Measurements from ENCODE around the gene DHH. TPM values are rescaled to one million over a fixed set of nuclear protein-coding genes. Genes with fewer than 3 reads are reported as not detected.

DHH gene
- total RNA-seq, 2 experiments from 2014 or later, result not detected

- POLR2A ChIA-PET, result no interaction called here
- CTCF ChIA-PET, result no interaction called here
Measured at GRCh38 chr12:49051777-49052438, 42.7 kb downstream of the DHH start.

GRCh38 chr12:49051373-49051764 is 43.2 kb downstream of the DHH start:
- intact Hi-C loops (cut with DNase I, micrococcal nuclease), result no loop called here
- Mint-ChIP-seq H3K36me3 (ENCODE audit: low read depth) (peaks cover 54% of the 10 kb centered on the region), H3K4me3 (no peak overlapping the region), H3K4me1 (peaks cover 18% of the 10 kb centered on the region), H3K27me3 (no peaks in the 10 kb centered on the region), H3K27ac (no peak overlapping the region), H3K9me3 (ENCODE audit: low read depth) (no peaks in the 10 kb centered on the region)
- DNase-seq, result no peak
- no peak for ATAC-seq
- CTCF ChIA-PET, result interaction anchor here (0.8 to 1.2 kb wide), 2 partner anchors 13 to 32 kb away, joined by 4 to 5 read pairs; no protein-coding TSS in a partner anchor
- POLR2A ChIA-PET, result no interaction called here

More at GRCh38 chr12:49051777-49052438, 42.7 kb downstream of the DHH start:
- H3K27me3 Mint-ChIP-seq, result no peaks in the 10 kb centered on the region
- intact Hi-C loops (cut with DNase I, micrococcal nuclease), result no loop called here
- DNase-seq, result no peak
- ATAC-seq, result no peak
- H3K36me3 Mint-ChIP-seq (ENCODE audit: low read depth), result peaks cover 52% of the 10 kb centered on the region
- no peak overlapping the region for H3K27ac Mint-ChIP-seq
- peaks cover 23% of the 10 kb centered on the region for H3K4me1 Mint-ChIP-seq
- H3K4me3 Mint-ChIP-seq, result no peak overlapping the region
- H3K9me3 Mint-ChIP-seq (ENCODE audit: low read depth), result no peaks in the 10 kb centered on the region

- ChIA-PET POLR2A (interaction anchor here (0.6 kb wide), 1 partner anchor 31 kb away, joined by 3 read pairs; no protein-coding TSS in a partner anchor), CTCF (interaction anchor here (0.6 to 1.2 kb wide), 3 partner anchors 13 to 43 kb away, joined by 4 to 5 read pairs (median 5); no protein-coding TSS in a partner anchor)
- no peaks in the 10 kb centered on the region for H3K9me3 Mint-ChIP-seq (ENCODE audit: low read depth)
- H3K4me3 Mint-ChIP-seq, result no peak overlapping the region
- peaks cover 57% of the 10 kb centered on the region for H3K36me3 Mint-ChIP-seq (ENCODE audit: low read depth)
- no peaks in the 10 kb centered on the region for H3K27me3 Mint-ChIP-seq
- no peak overlapping the region for H3K27ac Mint-ChIP-seq
- intact Hi-C loops (cut with DNase I, micrococcal nuclease), result no loop called here
- no peak for DNase-seq
- H3K4me1 Mint-ChIP-seq, result peaks cover 11% of the 10 kb centered on the region
- no peak for ATAC-seq
Measured at GRCh38 chr12:49050507-49051372, 43.9 kb downstream of the DHH start.

- Mint-ChIP-seq H3K27me3 (no peaks in the 10 kb centered on the region), H3K36me3 (ENCODE audit: low read depth) (peaks cover 53% of the 10 kb centered on the region), H3K27ac (no peak overlapping the region), H3K4me1 (peaks cover 2% of the 10 kb centered on the region), H3K4me3 (no peak overlapping the region), H3K9me3 (ENCODE audit: low read depth) (no peaks in the 10 kb centered on the region)
- POLR2A ChIA-PET, result interaction anchor here (0.7 kb wide), 1 partner anchor 56 kb away, joined by 3 read pairs; no protein-coding TSS in a partner anchor
- DNase-seq, result no peak
- ATAC-seq, result no peak
- CTCF ChIA-PET, result interaction anchor here (0.7 to 1.4 kb wide), 2 partner anchors 35 to 44 kb away, joined by 3 read pairs; no protein-coding TSS in a partner anchor
- intact Hi-C loops (cut with DNase I, micrococcal nuclease), result no loop called here
Measured at GRCh38 chr12:49049566-49050224, 44.9 kb downstream of the DHH start.

GRCh38 chr12:49048953-49049352 is 45.6 kb downstream of the DHH start:
- CTCF ChIA-PET, result interaction anchor here (0.7 to 1.5 kb wide), 7 partner anchors 10 to 61 kb away, joined by 3 to 8 read pairs (median 4); no protein-coding TSS in a partner anchor
- peaks cover 56% of the 10 kb centered on the region for H3K36me3 Mint-ChIP-seq (ENCODE audit: low read depth)

GRCh38 chr12:49046129-49046895 is 48.3 kb downstream of the DHH start:
- peaks cover 56% of the 10 kb centered on the region for H3K36me3 Mint-ChIP-seq (ENCODE audit: low read depth)
- H3K27me3 Mint-ChIP-seq, result no peaks in the 10 kb centered on the region
- CTCF ChIA-PET, result interaction anchor here (0.6 to 1.7 kb wide), 7 partner anchors 17 to 1118 kb away, joined by 3 to 7 read pairs (median 3); no protein-coding TSS in a partner anchor
- intact Hi-C loops (cut with DNase I, micrococcal nuclease), result no loop called here
- ATAC-seq, result no peak
- DNase-seq, result no peak
- H3K27ac Mint-ChIP-seq, result no peak overlapping the region
- H3K9me3 Mint-ChIP-seq (ENCODE audit: low read depth), result no peaks in the 10 kb centered on the region
- H3K4me1 Mint-ChIP-seq, result peaks cover 2% of the 10 kb centered on the region
- no peak overlapping the region for H3K4me3 Mint-ChIP-seq
- POLR2A ChIA-PET, result no interaction called here

More at GRCh38 chr12:49048953-49049352, 45.6 kb downstream of the DHH start:
- Mint-ChIP-seq H3K9me3 (ENCODE audit: low read depth) (no peaks in the 10 kb centered on the region), H3K27ac (no peak overlapping the region), H3K27me3 (no peaks in the 10 kb centered on the region), H3K4me3 (no peak overlapping the region), H3K4me1 (peaks cover 1% of the 10 kb centered on the region)
- intact Hi-C loops (cut with DNase I, micrococcal nuclease), result no loop called here
- ATAC-seq (no peak), DNase-seq (no peak)
- POLR2A ChIA-PET, result no interaction called here

GRCh38 chr12:49044660-49045059 is 49.9 kb downstream of the DHH start:
- Mint-ChIP-seq H3K4me1 (peaks cover 2% of the 10 kb centered on the region), H3K36me3 (ENCODE audit: low read depth) (peaks cover 61% of the 10 kb centered on the region), H3K27ac (no peak overlapping the region), H3K9me3 (ENCODE audit: low read depth) (no peaks in the 10 kb centered on the region), H3K4me3 (no peak overlapping the region), H3K27me3 (no peaks in the 10 kb centered on the region)
- ATAC-seq (no peak), DNase-seq (no peak)
- ChIA-PET CTCF (interaction anchor here (0.6 to 3.9 kb wide), 18 partner anchors 11 to 220 kb away, joined by 3 to 27 read pairs (median 6); no protein-coding TSS in a partner anchor), POLR2A (no interaction called here)
- intact Hi-C loops (cut with DNase I, micrococcal nuclease), result loop anchor here in 1 of 2 experiments (1.0 kb wide), 1 partner anchor 48 kb away; no protein-coding TSS in a partner anchor

GRCh38 chr12:49043856-49044258 is 50.7 kb downstream of the DHH start:
- POLR2A ChIA-PET, result interaction anchor here (0.6 kb wide), 1 partner anchor 98 kb away, joined by 3 read pairs; no protein-coding TSS in a partner anchor
- CTCF ChIA-PET, result interaction anchor here (0.6 to 3.9 kb wide), 31 partner anchors 10 to 253 kb away, joined by 3 to 27 read pairs (median 4); partner anchors contain the start of gene LMBR1L
- Mint-ChIP-seq H3K9me3 (ENCODE audit: low read depth) (no peaks in the 10 kb centered on the region), H3K36me3 (ENCODE audit: low read depth) (peaks cover 64% of the 10 kb centered on the region), H3K4me1 (peaks cover 2% of the 10 kb centered on the region), H3K4me3 (no peak overlapping the region), H3K27ac (no peak overlapping the region), H3K27me3 (no peaks in the 10 kb centered on the region)
- peak; percentile 91 for DNase-seq
- peak; percentile 91 for ATAC-seq
- intact Hi-C loops (cut with DNase I, micrococcal nuclease), result loop anchor here in 1 of 2 experiments (1.0 kb wide), 1 partner anchor 48 kb away; no protein-coding TSS in a partner anchor

GRCh38 chr12:49043241-49043640 is 51.4 kb downstream of the DHH start:
- ATAC-seq, result no peak
- POLR2A ChIA-PET, result no interaction called here

GRCh38 chr12:49041881-49042484 is 52.6 kb downstream of the DHH start:
- ATAC-seq (no peak), DNase-seq (no peak)
- no peaks in the 10 kb centered on the region for H3K9me3 Mint-ChIP-seq (ENCODE audit: low read depth)
- H3K36me3 Mint-ChIP-seq (ENCODE audit: low read depth), result peaks cover 61% of the 10 kb centered on the region
- CTCF ChIA-PET, result interaction anchor here (0.6 to 3.9 kb wide), 3 partner anchors 14 to 50 kb away, joined by 3 to 21 read pairs (median 3); no protein-coding TSS in a partner anchor
- H3K27me3 Mint-ChIP-seq, result no peaks in the 10 kb centered on the region
- peaks cover 2% of the 10 kb centered on the region for H3K4me1 Mint-ChIP-seq
- H3K4me3 Mint-ChIP-seq, result no peak overlapping the region
- intact Hi-C loops (cut with DNase I, micrococcal nuclease), result no loop called here
- H3K27ac Mint-ChIP-seq, result no peak overlapping the region
- POLR2A ChIA-PET, result no interaction called here

More at GRCh38 chr12:49043241-49043640, 51.4 kb downstream of the DHH start:
- Mint-ChIP-seq H3K9me3 (ENCODE audit: low read depth) (no peaks in the 10 kb centered on the region), H3K4me3 (no peak overlapping the region), H3K36me3 (ENCODE audit: low read depth) (peaks cover 63% of the 10 kb centered on the region), H3K4me1 (peaks cover 2% of the 10 kb centered on the region), H3K27ac (no peak overlapping the region), H3K27me3 (no peaks in the 10 kb centered on the region)
- CTCF ChIA-PET, result interaction anchor here (0.6 to 3.9 kb wide), 29 partner anchors 9 to 254 kb away, joined by 3 to 27 read pairs (median 5); partner anchors contain the start of gene LMBR1L
- intact Hi-C loops (cut with DNase I, micrococcal nuclease), result no loop called here
- no peak for DNase-seq

Measured in activated CD4-positive, alpha-beta T cell treated with anti-CD3 and anti-CD28 coated beads for 36 hours (primary cell).